ENCODE measurements around the gene THRB.

The THRB gene

GRCh38 chr3:24224666-24225384 is 269.8 kb downstream of the THRB start:
- DNase-seq (ENCODE audit: low spot score): no peak

GRCh38 chr3:24222165-24222805 is 272.4 kb downstream of the THRB start:
- DNase-seq (ENCODE audit: low spot score): no peak

- no peak for DNase-seq (ENCODE audit: low spot score)
Measured at GRCh38 chr3:24220859-24221657, 273.6 kb downstream of the THRB start.

- no peak for DNase-seq (ENCODE audit: low spot score)
Measured at GRCh38 chr3:24215502-24215901, 279.1 kb downstream of the THRB start.

GRCh38 chr3:24211381-24211780 is 283.3 kb downstream of the THRB start:
- no peak for DNase-seq (ENCODE audit: low spot score)

- no peak for DNase-seq (ENCODE audit: low spot score)
Measured at GRCh38 chr3:24202071-24202470, 292.6 kb downstream of the THRB start.

- no peak for DNase-seq (ENCODE audit: low spot score)
Measured at GRCh38 chr3:24201301-24201700, 293.3 kb downstream of the THRB start.

GRCh38 chr3:24199775-24200247 is 294.8 kb downstream of the THRB start:
- DNase-seq (ENCODE audit: low spot score): no peak

- DNase-seq (ENCODE audit: low spot score): no peak
Measured at GRCh38 chr3:24199300-24199699, 295.4 kb downstream of the THRB start.

GRCh38 chr3:24198728-24199127 is 295.9 kb downstream of the THRB start:
- no peak for DNase-seq (ENCODE audit: low spot score)

- peak; percentile 51 for DNase-seq (ENCODE audit: low spot score)
Measured at GRCh38 chr3:24197809-24198208, 296.8 kb downstream of the THRB start.

- no peak for DNase-seq (ENCODE audit: low spot score)
Measured at GRCh38 chr3:24196526-24196925, 298.1 kb downstream of the THRB start.

GRCh38 chr3:24195504-24196230 is 299.0 kb downstream of the THRB start:
- DNase-seq (ENCODE audit: low spot score): no peak

GRCh38 chr3:24192469-24193056 is 302.1 kb downstream of the THRB start:
- no peak for DNase-seq (ENCODE audit: low spot score)

GRCh38 chr3:24191801-24192403 is 302.7 kb downstream of the THRB start:
- DNase-seq (ENCODE audit: low spot score): no peak

GRCh38 chr3:24190256-24190655 is 304.4 kb downstream of the THRB start:
- no peak for DNase-seq (ENCODE audit: low spot score)

GRCh38 chr3:24185738-24186384 is 308.8 kb downstream of the THRB start:
- DNase-seq (ENCODE audit: low spot score): peak; percentile 52

- no peak for DNase-seq (ENCODE audit: low spot score)
Measured at GRCh38 chr3:24184528-24185176, 310.0 kb downstream of the THRB start.

- no peak for DNase-seq (ENCODE audit: low spot score)
Measured at GRCh38 chr3:24182756-24183155, 311.9 kb downstream of the THRB start.

- no peak for DNase-seq (ENCODE audit: low spot score)
Measured at GRCh38 chr3:24181256-24181655, 313.4 kb downstream of the THRB start.

Measured in ecto neural progenitor cell (in vitro differentiated cells).